A549 treated with CORT108297 at 1 μM for 4 hours (cell line): ENCODE measurements around the gene LRPPRC. TPM values are rescaled to one million over a fixed set of nuclear protein-coding genes. Genes with fewer than 3 reads are reported as not detected.

Experiments used
- total RNA-seq: library from RNA; stranded (reverse); fragments of 200-300 nt; extraction: Qiagen RNA extraction; gene quantifications from 5 replicates; pipeline ENCODE4 v1.2.3, GENCODE V29; 2022

The LRPPRC gene
- 87.6 to 107 TPM (median 101 TPM) in 5 replicates for total RNA-seq

GRCh38 chr2:43995733-43996533, at the start of gene LRPPRC:
Gene LRPPRC (minus strand): TSS chr2:43995989. CDS start chr2:43995947, 42 bp downstream.

GRCh38 chr2:43838560-43839267, 157.1 kb downstream of the LRPPRC start, which contains the start of the genes ABCG5 and ABCG8:
Gene ABCG5 (minus strand): TSS chr2:43838839. CDS start chr2:43838679, 160 bp downstream.
Gene ABCG8 (plus strand): TSS chr2:43838971. CDS start chr2:43839054, 83 bp downstream.

Other genes starting within 250 kb of the LRPPRC start
- gene DYNC2LI1, start 221.9 kb downstream of the LRPPRC start, total RNA-seq: 12.2 to 15.5 TPM (median 13.6 TPM) in 5 replicates
- not detected in 5 replicates for gene ABCG5, start 157.2 kb downstream of the LRPPRC start, total RNA-seq
- gene ABCG8, start 157.0 kb downstream of the LRPPRC start, total RNA-seq: not detected in 5 replicates
- 22.9 to 31.4 TPM (median 30.3 TPM) in 5 replicates for gene PPM1B, start 172.9 kb upstream of the LRPPRC start, total RNA-seq